Endothelial cell of umbilical vein (primary cell): ENCODE data around the gene MRPL9. TPM values are rescaled to one million over a fixed set of nuclear protein-coding genes. Genes with fewer than 3 reads are reported as not detected.

Experiments used
- BruUV-seq: library from RNA; stranded (reverse); fragments of 400-500 nt; replicated peaks from 2 replicates; lab custom pipeline; 2021; lab: Mats Ljungman, UMichigan
- CTCF ChIA-PET: fragments of 300-600, 350-600 bp; sonication (Branson Sonifier 250); formaldehyde crosslinking; loops from one replicate; lab custom pipeline; 2021; ENCODE audit warnings: antibody characterized with exemption, inconsistent platforms; lab: Charles Lee
- POLR2A ChIA-PET: fragments of 300-600, 350-600 bp; sonication (Branson Sonifier 250); formaldehyde crosslinking; loops from one replicate; lab custom pipeline; 2021; ENCODE audit warnings: antibody characterized with exemption, inconsistent platforms; lab: Charles Lee
- DNase-seq: peaks from one replicate; pipeline ENCODE4 v3.0.0-alpha.2; 2011; ENCODE audit warnings: low read depth, low spot score
- FAIRE-seq: peaks from 2 replicates; lab custom pipeline; 2011; peaks lifted over from hg19 to GRCh38; lab: Jason Lieb, UNC
- H2AFZ ChIP-seq: 2 replicates; pipeline ENCODE4 v1.6.0; 2012; ENCODE audit warnings: low read depth, low read length, control low read depth, inconsistent platforms
- H3K27ac ChIP-seq: 2 replicates; pipeline ENCODE4 v1.5.1; 2011; ENCODE audit warnings: low read depth, mild to moderate bottlenecking, control low read depth, low read length, moderate library complexity; ENCODE audit not compliant: insufficient read depth
- H3K27me3 ChIP-seq, 2 experiments: 2 replicates each; pipeline versions ENCODE4 v1.6.0 to v1.6.1; 2011; ENCODE audit warnings: low read length in 2 of 2, mixed read lengths in 1 of 2; ENCODE audit not compliant: control insufficient read depth in 2 of 2, insufficient read depth in 2 of 2
- H3K36me3 ChIP-seq, 2 experiments: 2 replicates in 1 of 2; 3 replicates in 1 of 2; pipeline ENCODE4 v1.5.1; 2011; ENCODE audit warnings: low read length in 2 of 2, mild to moderate bottlenecking in 1 of 2, moderate library complexity in 1 of 2; ENCODE audit not compliant: control insufficient read depth in 2 of 2, insufficient read depth in 2 of 2; ENCODE audit errors: extremely low read depth in 1 of 2
- H3K4me1 ChIP-seq: 3 replicates; pipeline ENCODE4 v1.5.1; 2011; ENCODE audit warnings: mild to moderate bottlenecking, low read length; ENCODE audit not compliant: control insufficient read depth, insufficient read depth; ENCODE audit errors: extremely low read depth
- H3K4me2 ChIP-seq: 2 replicates; pipeline ENCODE4 v1.6.1; 2011; ENCODE audit warnings: low read length, control low read depth, mixed read lengths; ENCODE audit not compliant: insufficient read depth
- H3K4me3 ChIP-seq, 3 experiments: fragments of 200-600 bp in 1 of 3; sonication (generic), shearing (Covaris generic) in 1 of 3; replicated peaks in 1 of 3; 2 replicates each; pipeline ENCODE4 v1.5.1; 2011 to 2016; ENCODE audit warnings: control low read depth in 3 of 3, low read length in 3 of 3, mild to moderate bottlenecking in 2 of 3, inconsistent platforms in 1 of 3, low read depth in 1 of 3, moderate library complexity in 1 of 3; ENCODE audit not compliant: insufficient read depth in 1 of 3
- H3K79me2 ChIP-seq: 2 replicates; pipeline ENCODE4 v1.6.0; 2012; ENCODE audit warnings: low read length, inconsistent platforms; ENCODE audit not compliant: control insufficient read depth, insufficient read depth
- H3K9ac ChIP-seq: replicated peaks from 2 replicates; pipeline ENCODE3; 2011; ENCODE audit warnings: low read length, control low read depth; ENCODE audit not compliant: insufficient read depth; ENCODE audit errors: extremely low read depth
- H3K9me1 ChIP-seq: replicated peaks from 3 replicates; pipeline ENCODE4 v1.6.0; 2011; ENCODE audit warnings: mild to moderate bottlenecking, low read length; ENCODE audit not compliant: control insufficient read depth, insufficient read depth; ENCODE audit errors: extremely low read depth
- H3K9me3 ChIP-seq: replicated peaks from 2 replicates; pipeline ENCODE4 v1.5.1; 2012; ENCODE audit warnings: low read length, inconsistent platforms; ENCODE audit not compliant: control insufficient read depth, insufficient read depth
- H4K20me1 ChIP-seq: replicated peaks from 2 replicates; pipeline ENCODE3; 2011; ENCODE audit warnings: mild to moderate bottlenecking, low read length; ENCODE audit not compliant: control insufficient read depth, insufficient read depth; ENCODE audit errors: extremely low read depth
- CTCF ChIP-seq, 2 donors: IDR thresholded peaks; 1 replicate in 1 of 2; 2 replicates in 1 of 2; pipeline ENCODE4 v1.5.1; 2011; ENCODE audit warnings: low read length in 2 of 2, mild to moderate bottlenecking in 2 of 2, moderate library complexity in 2 of 2, control low read depth in 1 of 2, inconsistent platforms in 1 of 2, low read depth in 1 of 2; ENCODE audit not compliant: insufficient read depth in 1 of 2; ENCODE audit errors: extremely low read depth in 1 of 2
- EZH2 ChIP-seq: IDR thresholded peaks from 2 replicates; pipeline ENCODE4 v1.6.1; 2012; ENCODE audit warnings: borderline replicate concordance, low read depth, mild to moderate bottlenecking, moderate library complexity, low read length, inconsistent platforms; ENCODE audit not compliant: severe bottlenecking
- FOS ChIP-seq: IDR thresholded peaks from 2 replicates; pipeline ENCODE4 v1.6.1; 2011; ENCODE audit warnings: mild to moderate bottlenecking, low read length, moderate library complexity, borderline replicate concordance; ENCODE audit not compliant: insufficient read depth
- GATA2 ChIP-seq: IDR thresholded peaks from 2 replicates; pipeline ENCODE4 v1.7.0; 2011; ENCODE audit warnings: low read depth, mild to moderate bottlenecking, moderate library complexity, mixed read lengths, low read length; ENCODE audit not compliant: insufficient read length, insufficient read depth
- JUN ChIP-seq: IDR thresholded peaks from 2 replicates; pipeline ENCODE4 v1.6.1; 2011; ENCODE audit warnings: borderline replicate concordance, low read depth; ENCODE audit not compliant: insufficient read length, insufficient read depth
- MYC ChIP-seq: IDR thresholded peaks from one replicate; pipeline ENCODE4 v1.6.1; 2011; ENCODE audit warnings: mild to moderate bottlenecking, low read depth, low read length
- POLR2A ChIP-seq: IDR thresholded peaks from 2 replicates; pipeline ENCODE4 v1.6.1; 2012; ENCODE audit warnings: low read depth, mild to moderate bottlenecking, control low read depth, low read length
- POLR2AphosphoS5 ChIP-seq: IDR thresholded peaks from 2 replicates; pipeline ENCODE4 v1.6.1; 2012; ENCODE audit warnings: low read depth, mild to moderate bottlenecking, control low read depth, low read length, moderate library complexity; ENCODE audit not compliant: insufficient read depth
- dilution Hi-C: fragments of 300-500 bp; cut with MboI; formaldehyde crosslinking; loops from one replicate; pipeline ENCODE4 v1.15.0; 2019; ENCODE audit warnings: low sequenced_read_pairs; ENCODE audit not compliant: extremely low pct_ligation_motif_present
- intact Hi-C: fragments of 100-400 bp; cut with micrococcal nuclease; formaldehyde crosslinking; loops from one replicate; pipeline ENCODE4 v1.10.0; 2022
- polyA plus RNA-seq, 4 experiments: library from polyadenylated mRNA; depleted of rRNA in 3 of 4; stranded (reverse) in 3 of 4; unstranded in 1 of 4; fragments of >200 nt; gene quantifications; 2 replicates each; pipeline versions ENCODE4 v1.2.1 to v1.2.3, GENCODE V29; 2011 to 2012; ENCODE audit warnings: missing spikeins in 1 of 4
- total RNA-seq: library from RNA; stranded (reverse); gene quantifications from 2 replicates; pipeline ENCODE4 v1.2.3, GENCODE V29; 2021
- TF ChIP-seq, protein P1 (sequence below): IDR thresholded peaks from 2 replicates; pipeline ENCODE4 v1.6.1; 2011; ENCODE audit not compliant: insufficient read depth, insufficient read length

The MRPL9 gene
- total and polyA plus RNA-seq, 2 donors (not counting 3 experiments of a cell fraction or from before 2014, with no cell fraction given) = 79.1 to 112 TPM

- Histone ChIP-seq H3K36me3 (no peaks in the 10 kb centered on the region), H3K79me2 (no peaks in the 10 kb centered on the region), H3K9ac (no peak overlapping the region), H2AFZ (no peak overlapping the region), H3K4me2 (no peak overlapping the region), H3K4me3 (no peak overlapping the region), H3K27ac (no peak overlapping the region), H3K4me1 (no peaks in the 10 kb centered on the region), H4K20me1 (no peaks in the 10 kb centered on the region), H3K9me1 (no peaks in the 10 kb centered on the region), H3K27me3 (peaks cover 8 to 9% of the 10 kb centered on the region in 2 experiments), H3K9me3 (no peaks in the 10 kb centered on the region)
- ChIA-PET CTCF (no interaction called here), POLR2A (no interaction called here)
- BruUV-seq = no TSS peak
- dilution Hi-C loops = no loop called here
- intact Hi-C loops = no loop called here
- no peak for DNase-seq
- no peak for TF ChIP-seq EZH2
- no peak for TF ChIP-seq FOS
- no peak for TF ChIP-seq CTCF (IDR thresholded peaks at IDR 0.05; ENCODE audit: extremely low read depth in 1 of 2, insufficient read depth in 1 of 2, low read depth in 1 of 2, low read length in 2 of 2)
- TF ChIP-seq GATA2 = no peak
- no peak for TF ChIP-seq POLR2A
- TF ChIP-seq, protein P1, sequence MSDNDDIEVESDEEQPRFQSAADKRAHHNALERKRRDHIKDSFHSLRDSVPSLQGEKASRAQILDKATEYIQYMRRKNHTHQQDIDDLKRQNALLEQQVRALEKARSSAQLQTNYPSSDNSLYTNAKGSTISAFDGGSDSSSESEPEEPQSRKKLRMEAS = no peak
- no peak for TF ChIP-seq JUN
- TF ChIP-seq MYC = no peak
- TF ChIP-seq POLR2AphosphoS5 = no peak
- FAIRE-seq = no peak
Observed at GRCh38 chr1:151737479-151737878, 25.8 kb downstream of the MRPL9 start.
